HG02973 (cell line): ENCODE measurements around the gene SYT9.
"Not testable (repeated sequence)": the region's sequence is repeated elsewhere in the genome, so short reads cannot be mapped to it uniquely, and the experiment has no call there.

Experiments used
- ATAC-seq: cut with Tn5 transposase; IDR thresholded peaks from one replicate; pipeline ENCODE4 v1.9.1; 2021; ENCODE audit warnings: moderate library complexity; ENCODE audit not compliant: unreplicated experiment

SYT9 gene

DNA sequence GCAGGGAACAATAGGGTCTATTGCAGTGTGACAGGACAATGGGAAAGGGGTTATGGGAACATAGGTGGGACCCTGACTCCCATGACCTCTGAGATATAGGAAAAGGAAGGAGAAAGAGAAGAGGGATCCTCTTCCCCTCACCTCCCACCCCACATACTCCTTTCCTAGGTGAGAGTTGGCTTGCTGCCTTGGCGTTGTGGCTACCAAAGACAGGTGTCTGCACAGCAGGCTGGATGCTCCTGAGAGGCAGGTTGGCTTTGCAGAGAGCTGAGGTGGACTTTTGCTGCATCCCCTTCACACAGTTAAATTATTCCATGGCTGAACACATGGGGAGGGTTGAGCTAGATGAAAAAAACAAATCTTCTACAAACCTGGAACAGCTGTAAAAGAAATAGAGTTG lies 80.7 kb downstream of the SYT9 start:
- ATAC-seq = no peak

DNA sequence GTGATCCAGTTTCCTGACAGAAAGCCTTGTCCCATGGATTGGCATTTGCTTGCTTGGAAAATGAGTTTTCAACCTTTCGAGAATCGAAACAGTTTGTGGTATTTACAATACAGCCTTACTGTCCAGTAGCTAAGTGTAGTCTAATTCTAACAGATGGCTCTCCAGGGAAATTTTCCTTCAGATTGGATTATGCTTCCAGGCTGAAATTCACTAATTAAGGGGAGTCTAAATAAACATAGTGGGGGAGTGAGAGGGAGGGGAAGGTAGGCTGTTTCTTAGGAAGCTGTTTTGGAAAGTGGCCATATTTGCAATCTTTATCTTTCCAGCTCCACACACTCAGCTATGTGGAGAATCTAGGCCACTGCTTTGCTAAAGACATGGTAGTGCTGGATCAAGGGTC lies 81.3 kb downstream of the SYT9 start:
- ATAC-seq = no peak

DNA sequence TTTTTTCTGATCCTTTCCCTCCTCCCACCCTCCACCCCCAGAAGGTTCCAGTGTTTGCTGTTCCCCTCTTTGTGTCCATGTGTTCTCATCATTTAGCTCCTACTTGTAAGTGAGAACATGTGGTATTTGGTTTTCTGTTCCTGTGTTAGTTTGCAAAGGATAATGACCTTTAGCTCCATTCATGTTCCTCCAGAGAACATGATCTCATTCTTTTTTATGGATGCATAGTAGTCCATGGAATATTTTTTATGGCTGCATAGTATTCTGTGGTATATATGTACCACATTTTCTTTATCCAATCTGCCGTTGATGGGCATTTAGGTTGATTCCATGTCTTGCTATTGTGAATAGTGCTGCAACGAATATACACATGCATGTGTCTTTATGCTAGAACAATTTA lies 83.7 kb downstream of the SYT9 start:
- ATAC-seq = not testable (repeated sequence)

DNA sequence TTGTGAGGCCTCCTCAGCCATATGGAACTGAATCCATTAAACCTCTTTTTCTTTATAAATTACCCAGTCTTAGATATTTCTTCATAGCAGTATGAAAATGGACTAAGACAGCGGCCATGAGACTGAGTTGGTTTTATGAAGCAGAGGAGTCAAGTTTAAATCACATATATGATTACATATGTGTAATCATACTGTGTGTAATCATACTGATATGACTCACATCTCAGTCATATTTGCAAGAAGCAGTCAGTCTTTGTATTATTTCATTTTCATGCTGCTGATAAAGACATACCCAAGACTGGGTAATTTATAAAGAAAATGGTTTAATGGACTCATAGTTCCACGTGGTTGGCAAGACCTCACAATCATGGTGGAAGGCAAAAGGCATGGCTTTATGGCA lies 89.8 kb downstream of the SYT9 start:
- ATAC-seq = no peak

DNA sequence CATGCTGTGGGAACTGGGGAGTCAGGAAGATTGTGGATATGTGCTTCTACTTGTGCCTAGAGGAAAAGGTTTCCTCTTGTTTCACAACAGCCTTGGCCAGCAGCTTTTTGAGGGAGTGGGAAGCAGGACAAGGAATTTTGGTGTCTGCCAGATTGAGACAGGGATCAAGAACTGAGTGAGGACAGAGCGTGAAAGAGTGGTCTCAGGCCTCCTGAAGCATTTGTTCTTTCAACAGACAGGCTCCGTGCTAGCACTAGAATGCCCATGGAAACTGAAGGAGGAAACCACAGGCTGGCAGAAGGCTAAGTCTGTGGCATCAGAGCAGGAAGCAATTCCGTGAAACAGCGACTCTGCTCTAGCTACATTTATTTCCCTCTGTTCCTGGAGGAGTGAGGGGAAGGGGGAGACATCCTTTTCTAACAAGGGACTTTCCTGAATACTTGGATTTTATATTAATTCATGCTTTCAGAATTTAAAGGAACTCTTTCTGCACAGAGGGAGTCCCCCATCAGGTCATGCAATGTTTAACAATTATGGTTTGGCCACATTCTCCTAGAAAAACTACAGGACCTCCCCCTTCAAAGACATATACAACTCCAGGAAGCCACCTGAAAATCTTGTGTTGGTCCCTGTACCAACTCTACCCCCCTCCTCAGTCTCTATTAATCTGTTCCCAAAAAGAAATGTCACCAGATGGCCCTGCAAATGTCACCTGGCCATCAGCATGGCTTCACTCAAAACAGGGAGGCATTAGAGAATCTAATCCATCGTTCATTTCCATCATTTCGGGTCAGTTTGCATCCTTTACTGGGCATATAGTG lies 96.1 kb downstream of the SYT9 start:
- ATAC-seq = no peak

DNA sequence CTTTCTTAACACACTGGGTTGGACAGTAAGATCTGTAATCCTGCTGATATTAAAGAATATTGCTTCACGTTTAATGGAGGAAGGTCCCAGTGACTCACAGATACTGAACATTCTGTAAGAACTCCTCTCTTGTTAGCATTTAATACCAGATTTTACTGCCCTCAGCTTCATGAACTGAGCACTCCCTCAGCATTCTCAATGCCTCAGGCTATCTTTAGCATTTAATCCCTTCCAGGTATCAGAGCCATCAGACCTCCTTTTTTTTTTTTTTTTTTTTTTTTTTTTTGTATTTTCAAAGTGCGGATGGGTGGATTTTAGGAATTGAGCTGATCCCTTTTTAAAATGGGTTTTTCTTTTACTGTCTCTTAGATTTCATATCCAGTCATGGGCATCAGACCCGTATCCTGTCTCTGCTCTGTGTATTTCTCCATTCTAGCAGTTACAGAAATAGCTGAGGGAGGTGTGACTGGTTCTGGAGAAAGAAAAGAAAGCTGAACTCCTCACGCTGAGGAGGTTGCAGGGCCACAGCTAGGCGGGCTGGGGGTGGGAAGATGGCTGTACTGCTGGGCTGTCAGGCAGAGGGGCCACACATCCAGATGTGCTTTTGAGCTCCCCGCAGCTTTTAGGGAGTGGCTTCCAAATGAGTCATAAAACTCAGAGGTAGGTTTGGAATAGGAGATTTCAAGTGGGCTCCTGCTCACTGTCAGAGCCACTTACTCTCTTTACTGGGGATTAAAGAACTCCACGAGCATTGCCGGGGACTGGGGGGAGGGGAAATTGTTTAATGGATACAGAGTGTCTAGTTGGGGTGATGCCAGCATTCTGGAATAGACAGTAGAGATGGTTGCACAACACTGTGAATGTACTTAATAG lies 97.0 kb downstream of the SYT9 start:
- no peak for ATAC-seq

DNA sequence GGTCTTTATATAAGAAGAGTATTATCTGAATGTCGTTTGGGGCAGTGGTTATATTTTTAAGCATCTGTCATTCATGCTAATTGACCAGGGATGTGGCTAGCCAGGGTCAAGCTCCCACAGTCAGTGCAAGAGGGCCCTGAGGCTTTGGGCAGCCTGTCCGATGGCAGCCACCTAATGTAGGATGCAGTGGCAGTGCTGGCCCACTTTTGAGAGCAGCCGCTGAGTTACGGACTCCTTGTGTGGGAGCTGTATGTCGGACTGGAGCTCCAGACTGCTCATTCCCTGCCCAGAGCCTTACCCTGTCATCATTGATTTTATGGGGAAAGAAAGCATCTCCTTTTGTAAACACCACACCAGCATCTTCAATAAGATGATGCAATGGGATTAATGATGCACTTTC lies 99.5 kb downstream of the SYT9 start:
- ATAC-seq = no peak

DNA sequence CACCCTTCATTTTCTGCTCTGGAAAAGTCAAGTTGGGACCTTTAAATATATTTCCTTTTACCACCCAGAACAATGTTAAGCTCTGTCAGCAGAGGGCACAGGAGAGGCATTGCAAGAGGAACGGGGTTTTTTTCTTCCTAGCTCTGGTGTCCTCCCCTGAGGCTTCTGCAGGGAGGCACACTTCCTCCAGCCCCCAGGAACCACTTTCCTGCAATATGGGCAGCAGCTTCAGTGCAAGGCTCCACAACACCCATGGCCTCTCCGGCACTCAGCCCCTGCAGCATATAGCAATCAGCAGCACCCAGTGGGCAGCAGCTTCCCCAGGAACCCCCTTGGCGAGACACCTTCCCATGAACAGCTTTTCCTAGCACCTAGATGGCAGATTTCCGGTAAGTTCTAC lies 101.4 kb downstream of the SYT9 start:
- no peak for ATAC-seq

DNA sequence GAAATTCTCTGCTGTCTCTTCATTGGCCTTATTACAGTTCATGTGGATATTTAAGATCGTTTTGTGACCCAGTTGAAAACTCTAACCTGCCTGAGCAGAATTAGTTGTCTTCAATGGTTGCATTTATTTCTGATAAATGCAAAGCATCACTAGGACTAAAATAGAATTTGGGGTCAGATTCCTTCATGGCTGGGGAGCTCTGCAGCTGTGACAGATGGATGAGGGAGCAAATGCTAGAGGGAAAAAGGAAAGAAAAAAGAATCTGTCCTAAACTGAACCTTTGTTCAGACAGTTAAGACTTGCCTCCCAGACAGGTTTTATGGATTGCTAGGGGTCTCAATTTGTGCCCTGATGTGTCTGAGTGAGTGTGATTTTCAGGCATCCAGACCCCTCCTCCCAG lies 113.0 kb downstream of the SYT9 start:
- ATAC-seq = no peak

DNA sequence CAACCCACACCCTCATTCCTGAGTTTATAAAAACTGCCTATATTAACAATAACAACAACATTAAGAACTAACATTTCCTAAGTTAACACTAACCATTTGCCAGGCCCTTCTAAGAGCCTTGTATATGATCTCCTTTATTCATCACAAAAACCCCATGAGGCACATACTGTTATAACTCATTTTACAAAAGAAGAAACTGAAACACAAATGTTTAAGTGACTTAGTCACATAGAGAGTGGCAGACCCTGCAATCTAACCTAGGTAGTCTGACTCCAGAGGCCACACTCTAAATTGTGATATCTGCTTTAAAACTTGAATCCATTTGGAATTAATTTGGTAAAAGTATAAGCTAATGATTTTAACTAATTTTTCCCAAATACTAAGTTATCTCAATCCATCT lies 116.1 kb downstream of the SYT9 start:
- no peak for ATAC-seq

DNA sequence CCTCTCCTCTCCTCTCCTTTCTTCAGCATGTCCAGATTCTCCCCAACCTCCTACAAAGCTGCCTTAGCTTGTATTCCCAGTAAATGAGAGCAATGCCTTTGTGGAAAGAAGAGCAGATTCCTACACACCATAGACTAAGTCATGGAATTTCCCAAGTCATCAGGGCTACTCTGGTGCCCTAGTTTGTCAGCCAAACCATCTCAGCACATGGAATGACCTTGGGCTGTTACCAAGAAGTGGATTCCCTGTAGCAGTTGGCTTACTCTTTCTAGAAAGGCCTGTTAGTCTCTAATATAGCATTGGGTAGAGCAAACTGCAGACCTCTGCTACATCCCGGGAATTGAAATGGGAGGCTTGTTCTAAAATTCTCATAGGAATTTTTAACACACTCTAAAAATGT lies 124.7 kb downstream of the SYT9 start:
- ATAC-seq = no peak

DNA sequence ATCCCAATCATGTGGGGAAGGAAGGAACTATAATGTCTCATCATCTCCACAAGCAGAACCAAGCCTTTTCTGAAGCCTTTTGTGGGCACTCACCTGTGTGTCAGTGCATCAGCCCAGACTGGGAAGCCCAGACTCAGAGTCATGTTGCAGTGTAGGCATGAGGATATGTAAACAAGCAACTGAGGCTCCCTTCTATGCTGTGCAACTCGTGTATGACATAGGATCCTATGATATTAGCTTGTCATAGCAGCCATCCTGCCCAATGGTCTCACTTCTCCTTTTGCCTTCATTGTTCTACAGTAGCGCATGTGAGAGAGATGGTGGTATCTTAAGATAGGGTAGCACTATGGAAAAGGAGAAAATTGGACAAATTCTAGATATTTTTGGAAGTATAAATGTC lies 130.2 kb downstream of the SYT9 start:
- no peak for ATAC-seq

DNA sequence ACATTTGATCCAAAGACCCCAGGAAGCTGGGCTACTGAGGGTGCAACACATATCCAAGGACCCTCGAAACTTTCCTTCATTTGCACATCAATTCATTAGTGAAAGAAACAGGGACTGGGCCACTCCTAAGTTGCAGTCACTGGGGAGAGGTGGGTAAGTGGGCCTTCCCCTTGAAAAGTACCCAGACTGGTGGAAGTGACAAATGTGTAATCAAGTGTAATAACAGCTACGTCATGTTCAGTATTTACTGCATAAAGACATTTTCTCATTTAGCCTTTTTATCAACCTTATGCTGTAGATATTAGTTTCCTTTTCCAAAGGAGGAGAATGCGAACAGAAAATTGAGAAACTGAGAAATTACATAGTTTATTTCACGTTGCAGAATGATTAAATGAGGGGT lies 131.7 kb downstream of the SYT9 start:
- ATAC-seq = no peak

DNA sequence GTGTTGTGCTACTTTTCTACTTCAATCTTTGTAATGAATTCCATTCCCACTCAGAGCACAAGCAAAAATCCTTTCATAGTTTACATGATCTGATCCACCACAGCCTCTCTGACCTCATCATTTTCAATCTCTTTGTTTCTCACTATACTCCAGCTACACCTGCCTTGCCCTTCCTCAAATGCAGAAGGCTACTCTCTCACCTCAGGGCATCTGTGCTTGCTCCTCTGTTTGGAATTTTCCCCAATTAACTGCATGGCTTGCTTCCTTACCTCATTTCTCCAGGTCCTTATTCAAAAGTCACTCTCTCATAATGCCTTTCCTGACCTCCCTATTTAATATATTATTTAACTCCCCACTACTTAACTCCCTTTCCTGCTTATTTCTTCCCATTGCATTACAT lies 133.0 kb downstream of the SYT9 start:
- no peak for ATAC-seq

DNA sequence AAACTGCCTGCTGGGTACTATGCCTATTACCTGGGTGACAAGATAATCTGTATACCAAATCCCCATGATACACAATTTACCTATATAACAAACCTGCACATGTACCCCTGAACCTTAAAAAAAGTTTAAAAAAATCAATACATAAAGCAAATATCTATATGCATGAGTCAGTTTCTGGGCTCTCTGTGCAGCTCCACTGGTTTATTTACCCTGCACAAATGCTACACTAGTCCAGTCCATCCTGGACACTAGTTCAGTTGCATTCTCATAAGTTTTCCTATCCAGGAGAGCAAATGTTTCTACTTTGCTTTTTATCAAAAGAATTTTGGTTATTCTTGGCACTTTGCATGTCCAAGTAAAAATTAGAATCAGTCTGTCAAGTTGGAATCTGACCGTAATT lies 133.8 kb downstream of the SYT9 start:
- ATAC-seq = no peak

DNA sequence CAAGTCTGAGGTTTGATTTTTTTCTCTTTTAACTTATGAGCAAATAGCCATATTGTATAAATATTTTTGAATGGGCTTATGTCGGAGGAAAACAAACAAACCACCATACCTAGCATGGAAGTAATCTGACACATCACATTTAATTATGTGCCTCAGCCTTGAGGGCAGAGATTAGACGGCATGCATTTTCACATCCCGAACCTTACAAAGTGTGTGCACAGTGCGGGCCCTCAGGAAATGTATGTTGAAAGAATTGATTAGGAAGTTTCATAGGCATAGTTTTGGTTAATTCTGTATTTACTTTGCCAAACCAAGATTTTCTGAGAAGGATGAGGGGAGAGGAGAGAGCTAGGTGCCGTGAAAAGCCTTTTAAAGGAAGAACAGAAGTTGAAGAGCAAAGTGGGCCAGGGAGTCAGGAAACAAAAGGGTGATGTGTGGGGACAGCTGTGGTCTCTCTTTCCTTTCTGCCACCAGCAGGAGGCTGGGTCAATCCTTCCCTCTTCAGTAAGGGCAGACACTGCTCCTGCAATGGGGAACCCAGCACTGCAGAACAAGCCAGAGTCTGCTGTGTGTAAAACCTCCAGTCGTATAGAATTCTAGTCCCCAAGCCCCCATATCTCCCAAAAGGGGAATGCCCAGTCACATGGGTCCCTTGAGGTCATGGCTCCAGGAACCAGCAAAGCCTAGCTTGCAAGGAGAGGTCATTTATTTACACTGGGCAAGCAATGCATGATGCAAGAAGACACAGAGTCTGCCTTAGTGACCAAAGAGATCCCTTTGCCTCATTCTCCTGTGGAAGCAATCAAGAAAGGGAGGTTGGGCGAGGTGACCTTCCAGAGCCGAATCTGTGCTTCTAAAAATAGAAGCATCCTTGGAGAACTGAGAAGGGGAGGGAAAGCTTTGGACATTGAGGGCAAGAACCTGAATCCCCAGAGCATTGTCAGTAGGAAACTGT lies 162.5 kb downstream of the SYT9 start:
- ATAC-seq = no peak

DNA sequence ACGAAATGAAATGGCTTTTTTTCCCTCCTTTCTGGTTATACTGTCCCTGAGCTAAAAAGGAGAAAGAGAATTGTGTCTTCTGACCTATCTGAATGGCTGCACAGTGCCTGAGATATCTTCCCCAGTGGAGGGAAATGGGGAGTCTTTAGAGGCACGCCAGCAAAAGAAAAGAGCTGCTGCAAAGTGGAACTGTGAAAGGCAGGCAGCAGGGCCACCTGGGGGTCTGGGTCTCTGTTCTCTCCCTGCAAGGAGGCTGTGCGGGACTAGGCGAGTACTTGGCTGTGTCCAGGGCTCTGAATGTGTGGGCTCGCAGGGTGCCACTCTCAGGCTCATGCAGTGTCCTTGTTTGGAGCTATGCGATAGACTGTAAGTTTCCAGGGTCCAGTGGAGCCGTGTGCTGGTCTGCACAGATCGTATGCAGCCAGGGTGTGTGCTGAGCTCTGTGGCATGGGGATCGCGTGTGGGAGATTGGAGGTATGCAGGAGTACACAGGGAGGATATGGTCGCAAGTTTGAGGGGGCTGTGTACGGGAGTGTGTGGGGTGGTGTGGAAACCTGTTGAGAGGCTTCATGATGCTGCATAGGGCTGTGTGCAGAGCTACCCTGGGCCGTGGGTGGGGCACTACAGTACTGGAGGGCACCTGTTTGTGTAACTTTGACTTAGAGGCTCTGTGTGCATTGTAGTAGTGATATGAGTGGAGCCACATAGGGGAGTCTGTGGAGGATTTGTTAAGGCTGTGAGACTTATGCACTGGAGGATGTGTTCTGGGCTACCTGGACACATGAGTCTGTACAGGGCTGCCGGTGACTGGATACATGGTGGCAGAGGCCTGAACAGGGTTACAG lies 163.5 kb downstream of the SYT9 start:
- ATAC-seq = no peak

DNA sequence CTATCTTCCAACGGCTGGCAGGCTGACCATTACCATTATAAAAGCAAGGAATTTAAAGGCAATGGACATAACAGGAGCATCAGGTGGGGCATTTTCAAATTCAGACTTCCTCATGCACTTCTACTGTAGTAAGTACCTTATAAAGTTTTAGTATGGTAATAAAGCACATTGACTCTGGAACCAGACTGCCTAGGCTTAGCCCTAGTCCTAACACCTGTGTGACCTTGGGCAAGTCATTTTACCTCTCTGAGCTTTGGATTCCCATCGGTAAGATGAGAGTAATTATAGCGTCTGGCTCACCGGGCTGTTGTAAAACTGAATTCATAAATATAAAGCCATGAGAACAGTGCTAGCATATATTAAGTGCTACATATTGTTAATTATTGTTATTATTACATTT lies 164.4 kb downstream of the SYT9 start:
- ATAC-seq = no peak

DNA sequence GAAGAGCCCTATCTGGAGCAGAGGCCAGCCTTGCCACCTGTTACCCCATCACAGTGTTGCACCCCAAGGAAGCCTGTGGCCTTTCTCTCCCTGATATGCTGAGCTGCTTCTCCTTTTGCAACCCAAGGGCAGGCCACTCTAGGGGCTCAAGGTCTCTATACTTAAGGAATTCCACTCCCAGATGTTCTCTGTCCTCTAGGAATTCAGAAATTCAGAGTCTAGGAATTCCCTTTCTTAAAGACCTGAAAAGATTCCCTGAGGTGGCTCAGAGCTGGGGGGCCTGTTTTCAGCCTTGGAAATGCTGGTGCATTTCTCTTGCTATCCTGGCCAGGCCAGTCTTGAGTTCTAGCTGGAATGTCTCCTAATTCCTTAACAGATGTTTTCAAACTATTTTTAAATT lies 165.6 kb downstream of the SYT9 start:
- no peak for ATAC-seq

DNA sequence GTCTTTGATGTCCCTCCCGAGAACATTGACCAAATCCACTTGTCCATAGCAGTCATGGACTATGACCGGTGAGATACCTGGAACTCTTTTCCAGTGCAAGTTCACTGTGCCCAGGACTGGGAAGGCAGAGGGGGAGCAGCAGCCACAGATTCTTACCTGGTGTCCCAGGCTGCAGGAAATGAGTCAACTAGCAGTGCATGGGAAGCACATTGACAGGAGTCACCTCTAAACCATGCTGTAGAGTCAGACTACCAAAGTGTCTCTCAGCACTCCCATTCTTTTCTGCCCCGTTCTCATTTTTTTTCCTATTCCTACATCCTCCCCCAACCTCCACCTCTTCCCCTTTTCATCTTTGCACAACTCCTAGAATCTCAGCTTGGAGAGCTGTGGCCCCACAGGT lies 166.4 kb downstream of the SYT9 start:
- no peak for ATAC-seq
